ENCODE measurements around the gene IFT122. TPM values are rescaled to one million over a fixed set of nuclear protein-coding genes. Genes with fewer than 3 reads are reported as not detected.
"Not testable (repeated sequence)": the region's sequence is repeated elsewhere in the genome, so short reads cannot be mapped to it uniquely, and the experiment has no call there.

The IFT122 gene
- total and polyA plus RNA-seq, 9 donors: 20.8 to 58.1 (median 45.6) TPM

DNA sequence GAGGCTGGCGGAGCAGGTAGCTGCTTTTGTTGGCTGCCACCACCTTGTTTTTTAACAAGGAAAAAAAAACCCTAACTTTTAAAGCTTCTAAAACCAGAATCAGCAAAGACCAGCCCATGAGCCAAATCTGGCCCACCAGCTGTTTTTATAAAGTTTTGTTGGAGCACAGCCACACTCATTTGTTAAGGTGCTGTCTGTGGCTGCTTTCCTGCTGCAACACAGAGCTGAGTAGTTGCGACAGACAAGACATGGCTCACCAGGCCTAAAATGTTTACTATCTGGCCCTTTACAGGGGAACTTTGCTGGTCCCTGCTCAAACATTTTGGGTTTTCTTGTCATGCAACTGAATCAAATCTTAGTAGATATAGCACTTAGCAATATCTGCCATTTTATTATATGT, 30.5 kb upstream of the IFT122 start:
- peak in 3 of 5 donors; percentile 36 to 69 (median 47) for DNase-seq
- Histone ChIP-seq H3K27ac (peak overlapping the region in 1 of 2 donors; percentile 38), H3K9me3 (no peaks in the 10 kb centered on the region)

DNA sequence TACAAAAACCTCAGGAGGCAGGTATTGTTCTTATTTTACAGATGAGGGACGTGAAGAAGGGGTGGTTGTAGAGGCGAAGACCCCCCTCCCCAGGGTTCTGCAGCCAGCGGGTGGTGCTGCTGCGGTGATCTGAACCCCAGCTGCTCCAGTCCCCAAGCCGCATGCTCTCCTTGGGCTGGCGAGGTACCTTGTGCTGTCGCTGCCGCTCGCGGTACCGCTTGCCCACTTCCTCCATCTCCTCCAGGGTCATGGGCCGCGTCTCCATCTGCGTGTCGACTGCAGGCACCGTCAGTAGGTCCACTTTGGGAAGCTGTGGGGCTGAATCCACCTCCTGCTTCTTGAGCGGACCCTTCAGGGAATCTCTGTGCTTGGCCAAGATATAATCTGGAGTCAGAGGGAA, 29.1 kb upstream of the IFT122 start:
- H3K36me3 ChIP-seq: no peaks in the 10 kb centered on the region
- no peak overlapping the region for H3K4me3 ChIP-seq
- WGBS, 3 donors: 92 to 96% (median 92%) methylated on average over 17 of the region's 17 CpGs
- no peaks in the 10 kb centered on the region for H3K9me3 ChIP-seq
- H3K4me1 ChIP-seq (ENCODE audit: insufficient read depth): peaks cover 4% of the 10 kb centered on the region
- peak in 1 of 5 donors; percentile 35 for DNase-seq
- H3K27me3 ChIP-seq: no peaks in the 10 kb centered on the region
- intact Hi-C loops (cut with DNase I): no loop called here
- no peak overlapping the region for H3K27ac ChIP-seq
- TF ChIP-seq, protein P1, sequence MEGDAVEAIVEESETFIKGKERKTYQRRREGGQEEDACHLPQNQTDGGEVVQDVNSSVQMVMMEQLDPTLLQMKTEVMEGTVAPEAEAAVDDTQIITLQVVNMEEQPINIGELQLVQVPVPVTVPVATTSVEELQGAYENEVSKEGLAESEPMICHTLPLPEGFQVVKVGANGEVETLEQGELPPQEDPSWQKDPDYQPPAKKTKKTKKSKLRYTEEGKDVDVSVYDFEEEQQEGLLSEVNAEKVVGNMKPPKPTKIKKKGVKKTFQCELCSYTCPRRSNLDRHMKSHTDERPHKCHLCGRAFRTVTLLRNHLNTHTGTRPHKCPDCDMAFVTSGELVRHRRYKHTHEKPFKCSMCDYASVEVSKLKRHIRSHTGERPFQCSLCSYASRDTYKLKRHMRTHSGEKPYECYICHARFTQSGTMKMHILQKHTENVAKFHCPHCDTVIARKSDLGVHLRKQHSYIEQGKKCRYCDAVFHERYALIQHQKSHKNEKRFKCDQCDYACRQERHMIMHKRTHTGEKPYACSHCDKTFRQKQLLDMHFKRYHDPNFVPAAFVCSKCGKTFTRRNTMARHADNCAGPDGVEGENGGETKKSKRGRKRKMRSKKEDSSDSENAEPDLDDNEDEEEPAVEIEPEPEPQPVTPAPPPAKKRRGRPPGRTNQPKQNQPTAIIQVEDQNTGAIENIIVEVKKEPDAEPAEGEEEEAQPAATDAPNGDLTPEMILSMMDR (IDR thresholded peaks at IDR 0.05): no peak
- TF ChIP-seq EP300 (IDR thresholded peaks at IDR 0.05): no peak
- no peak for TF ChIP-seq POLR2A (IDR thresholded peaks at IDR 0.05)

More for the DNA sequence above, 30.5 kb upstream of the IFT122 start:
- TF ChIP-seq EP300 (IDR thresholded peaks at IDR 0.05): no peak
- TF ChIP-seq POLR2A (IDR thresholded peaks at IDR 0.05): no peak
- TF ChIP-seq, protein P1 (IDR thresholded peaks at IDR 0.05): no peak
- no peaks in the 10 kb centered on the region for H3K36me3 ChIP-seq
- no peaks in the 10 kb centered on the region for H3K27me3 ChIP-seq
- intact Hi-C loops (cut with DNase I): no loop called here
- peaks cover 4% of the 10 kb centered on the region for H3K4me1 ChIP-seq (ENCODE audit: insufficient read depth)
- no peak overlapping the region for H3K4me3 ChIP-seq
- 34 to 96% (median 35%) methylated on average over 2 of the region's 2 CpGs for WGBS, 3 donors

DNA sequence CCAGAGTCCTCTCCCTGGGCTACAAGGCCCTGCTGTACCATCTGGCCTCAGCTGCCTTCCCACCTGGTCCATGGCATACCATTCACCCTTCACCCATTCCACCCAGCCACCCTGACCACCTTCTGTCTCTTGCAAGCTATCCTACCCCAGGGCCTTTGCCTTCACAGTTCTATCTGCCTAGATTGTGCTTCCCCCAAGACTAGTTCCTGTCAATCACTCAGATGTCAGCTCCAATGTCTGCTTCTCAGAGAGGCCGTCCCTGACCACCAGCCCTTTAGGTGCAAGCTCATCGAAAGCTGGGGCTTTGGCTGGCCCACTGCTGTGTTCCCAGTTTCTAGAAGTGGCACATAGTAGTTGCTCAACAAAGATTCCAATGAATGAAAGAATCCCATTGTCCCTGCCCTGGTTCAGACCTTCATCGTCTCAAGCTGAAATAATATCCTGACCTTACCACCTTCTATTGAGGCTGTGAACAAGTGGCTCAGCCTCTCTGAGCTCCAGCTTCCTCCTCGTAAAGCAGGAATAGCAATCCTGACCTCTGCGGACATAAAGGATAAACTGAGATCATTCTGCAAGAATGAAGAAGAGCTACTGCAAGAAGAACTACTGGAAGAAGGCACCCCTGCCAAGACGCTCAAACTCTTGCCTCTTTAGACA, 27.4 kb upstream of the IFT122 start:
- intact Hi-C loops (cut with DNase I): no loop called here
- no peak for TF ChIP-seq POLR2A (IDR thresholded peaks at IDR 0.05)
- TF ChIP-seq, protein P1 (IDR thresholded peaks at IDR 0.05): no peak
- no peak for TF ChIP-seq EP300 (IDR thresholded peaks at IDR 0.05)
- Histone ChIP-seq H3K9me3 (no peaks in the 10 kb centered on the region), H3K27ac (peak overlapping the region; percentile 78 to 85), H3K4me3 (no peak overlapping the region), H3K27me3 (no peaks in the 10 kb centered on the region), H3K36me3 (no peaks in the 10 kb centered on the region), H3K4me1 (ENCODE audit: insufficient read depth) (peaks cover 5% of the 10 kb centered on the region)
- 40 to 43% (median 41%) methylated on average over 6 of the region's 6 CpGs for WGBS, 3 donors
- peak in 1 of 5 donors; percentile 28 for DNase-seq

DNA sequence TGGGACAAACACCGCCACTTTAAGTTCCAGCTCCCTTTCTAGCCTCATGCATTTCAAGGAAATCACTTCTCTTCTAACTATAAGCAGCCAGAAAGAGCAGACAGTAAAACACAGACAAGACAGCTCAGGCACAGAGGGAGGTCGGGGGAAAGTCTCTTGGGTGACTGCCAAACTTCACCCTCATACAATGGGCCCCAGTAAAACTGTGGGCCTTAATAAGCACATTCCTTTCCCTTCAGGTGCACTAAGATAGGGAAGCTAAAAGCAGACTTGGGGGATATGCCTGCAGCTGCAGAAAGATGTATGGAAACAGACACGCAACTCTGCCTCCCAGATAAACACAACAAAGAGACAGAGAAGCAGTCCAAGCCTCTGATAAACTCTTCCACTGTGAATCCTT, 26.8 kb upstream of the IFT122 start:
- H3K27ac ChIP-seq: peak overlapping the region; percentile 78 to 85
- H3K9me3 ChIP-seq; H3K4me3 ChIP-seq; H3K27me3 ChIP-seq; H3K36me3 ChIP-seq; intact Hi-C loops (cut with DNase I): not testable (repeated sequence)
- DNase-seq: peak in 1 of 5 donors; percentile 36
- peaks cover 10% of the 10 kb centered on the region for H3K4me1 ChIP-seq (ENCODE audit: insufficient read depth)
- WGBS, 3 donors: 23 to 30% (median 27%) methylated on average over 3 of the region's 3 CpGs
